Measurements from ENCODE around the gene MS4A6A.
A peak's percentile ranks its signal among the peaks of the same experiment; 100 is the strongest.
"Not testable (repeated sequence)": the region's sequence is repeated elsewhere in the genome, so short reads cannot be mapped to it uniquely, and the experiment has no call there.

MS4A6A gene

GRCh38 chr11:60129853-60130252 is 53.0 kb downstream of the MS4A6A start:
- DNase-seq (ENCODE audit: low read depth, low spot score) = no peak

GRCh38 chr11:60128866-60129265 is 54.0 kb downstream of the MS4A6A start:
- DNase-seq (ENCODE audit: low read depth, low spot score) = not testable (repeated sequence)

- DNase-seq (ENCODE audit: low read depth, low spot score) = no peak
Measured at GRCh38 chr11:60128376-60128775, 54.5 kb downstream of the MS4A6A start.

- DNase-seq (ENCODE audit: low read depth, low spot score) = no peak
Measured at GRCh38 chr11:60127311-60127811, 55.5 kb downstream of the MS4A6A start.

GRCh38 chr11:60125956-60126585 is 56.8 kb downstream of the MS4A6A start:
- no peak for DNase-seq (ENCODE audit: low read depth, low spot score)

GRCh38 chr11:60124802-60125432 is 58.0 kb downstream of the MS4A6A start:
- peak; percentile 71 for DNase-seq (ENCODE audit: low read depth, low spot score)

Measured in ELF-1 (cell line).